ENCODE results near the gene ZDHHC14.

Gene ZDHHC14

GRCh38 chr6:157516319-157517026 is 135.5 kb downstream of the ZDHHC14 start:
- Histone ChIP-seq H3K4me3 (replicated peaks; ENCODE audit: insufficient read depth, low read length) (no peak overlapping the region), H3K27me3 (ENCODE audit: insufficient read depth, poor library complexity, severe bottlenecking) (no peaks in the 10 kb centered on the region), H3K27ac (replicated peaks) (no peak overlapping the region)
- TF ChIP-seq REST (IDR thresholded peaks at IDR 0.05; ENCODE audit: insufficient replicate concordance, low read depth) = no peak
- no peak for TF ChIP-seq GABPA (IDR thresholded peaks at IDR 0.05; ENCODE audit: low read depth)
- no peak for TF ChIP-seq SPI1 (IDR thresholded peaks at IDR 0.05; ENCODE audit: borderline replicate concordance, low read depth)
- no peak for TF ChIP-seq POLR2AphosphoS5 (IDR thresholded peaks at IDR 0.05; ENCODE audit: low read depth)
- no peak for DNase-seq (ENCODE audit: low read depth in 1 of 2, low spot score in 1 of 2)

- Histone ChIP-seq H3K27ac (replicated peaks) (no peak overlapping the region), H3K27me3 (ENCODE audit: insufficient read depth, poor library complexity, severe bottlenecking) (no peaks in the 10 kb centered on the region), H3K4me3 (replicated peaks; ENCODE audit: insufficient read depth, low read length) (no peak overlapping the region)
- no peak for DNase-seq (ENCODE audit: low read depth in 1 of 2, low spot score in 1 of 2)
- TF ChIP-seq GABPA (IDR thresholded peaks at IDR 0.05; ENCODE audit: low read depth) (no peak), REST (IDR thresholded peaks at IDR 0.05; ENCODE audit: insufficient replicate concordance, low read depth) (no peak), SPI1 (IDR thresholded peaks at IDR 0.05; ENCODE audit: borderline replicate concordance, low read depth) (no peak), CTCF (IDR thresholded peaks at IDR 0.05; ENCODE audit: insufficient read depth, low read length) (no peak), POLR2AphosphoS5 (IDR thresholded peaks at IDR 0.05; ENCODE audit: low read depth) (no peak)
These were observed 136.8 kb downstream of the ZDHHC14 start for GRCh38 chr6:157517601-157518359.

- no peaks in the 10 kb centered on the region for H3K27me3 ChIP-seq (ENCODE audit: insufficient read depth, poor library complexity, severe bottlenecking)
- no peak for DNase-seq (ENCODE audit: low read depth in 1 of 2, low spot score in 1 of 2)
- TF ChIP-seq SPI1 (IDR thresholded peaks at IDR 0.05; ENCODE audit: borderline replicate concordance, low read depth) (no peak), POLR2AphosphoS5 (IDR thresholded peaks at IDR 0.05; ENCODE audit: low read depth) (no peak), CTCF (IDR thresholded peaks at IDR 0.05; ENCODE audit: insufficient read depth, low read length) (no peak), GABPA (IDR thresholded peaks at IDR 0.05; ENCODE audit: low read depth) (no peak), REST (IDR thresholded peaks at IDR 0.05; ENCODE audit: insufficient replicate concordance, low read depth) (no peak)
- H3K4me3 ChIP-seq (replicated peaks; ENCODE audit: insufficient read depth, low read length) = no peak overlapping the region
- no peak overlapping the region for H3K27ac ChIP-seq (replicated peaks)
These were observed 137.6 kb downstream of the ZDHHC14 start for GRCh38 chr6:157518397-157519250.
